Measurements from ENCODE around the gene IL20RB. TPM values are rescaled to one million over a fixed set of nuclear protein-coding genes. Genes with fewer than 3 reads are reported as not detected.

Gene IL20RB
- total and polyA plus RNA-seq, 2 of the 13 experiments (the other 11 are each of a cell fraction or from before 2014, with no cell fraction given), result 0.22 to 0.32 TPM

DNA sequence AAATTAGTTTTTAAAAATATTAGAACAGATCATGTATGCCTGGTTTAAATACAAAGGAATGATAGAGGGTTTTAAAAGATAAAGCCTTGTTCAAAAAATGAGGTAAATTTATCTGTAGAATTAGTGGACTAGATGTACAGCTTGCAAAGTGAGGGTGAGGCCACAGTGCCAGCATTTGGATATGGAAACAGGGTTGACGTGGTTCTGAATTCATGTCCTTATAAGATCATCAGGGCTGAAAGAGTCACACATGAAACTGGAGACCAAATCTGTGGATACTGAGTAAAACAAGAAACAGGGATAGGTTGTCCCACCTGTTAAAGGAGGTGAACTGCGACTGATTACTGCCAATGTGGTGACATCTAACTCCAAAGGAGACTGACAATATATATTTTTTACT lies 49.5 kb upstream of the IL20RB start:
- intact Hi-C loops (cut with micrococcal nuclease; ENCODE audit: unreplicated experiment) (no loop called here), in situ Hi-C loops (cut with HindIII; ENCODE audit: extremely low pct_ligation_motif_present, low pct_unique_long_range_greater_than_20kb) (no loop called here)
- ChIA-PET POLR2A (no interaction called here), CTCF (ENCODE audit: low intra/inter-chr PET ratio, low total read pairs) (no interaction called here)
- no TSS peak for BruUV-seq (replicated peaks)
- Histone ChIP-seq H3K4me3 (replicated peaks in 1 of 3; ENCODE audit: insufficient read depth in 1 of 3, low read depth in 2 of 3, low read length in 3 of 3) (no peak overlapping the region), H4K20me1 (ENCODE audit: insufficient read depth, low read length) (peaks cover 15% of the 10 kb centered on the region), H3K27ac (ENCODE audit: extremely low read length, insufficient read depth, low read length) (no peak overlapping the region), H3K4me1 (ENCODE audit: insufficient read depth, low read length) (peaks cover 12% of the 10 kb centered on the region), H3K79me2 (ENCODE audit: insufficient read depth, low read length) (peaks cover 90% of the 10 kb centered on the region), H3K4me2 (ENCODE audit: low read depth, low read length) (no peak overlapping the region), H3K9ac (ENCODE audit: insufficient read depth, low read depth, low read length) (no peak overlapping the region), H3K27me3 (ENCODE audit: control insufficient read depth in 1 of 2, insufficient read depth in 2 of 2, low read length in 2 of 2) (no peaks in the 10 kb centered on the region), H2AFZ (ENCODE audit: low read length) (no peak overlapping the region), H3K36me3 (replicated peaks in 1 of 2; ENCODE audit: control insufficient read depth in 1 of 2, insufficient read depth in 2 of 2, low read length in 2 of 2) (no peaks in the 10 kb centered on the region), H3K9me3 (ENCODE audit: low read length) (peaks cover 13% of the 10 kb centered on the region)
- WGBS (ENCODE audit: low lambda C conversion rate), result 98% methylated on average over 2 of the region's 2 CpGs
- ATAC-seq, result no peak
- no peak for TF ChIP-seq ZNF10 (CRISPR knock-in tag; IDR thresholded peaks at IDR 0.05; ENCODE audit: borderline replicate concordance, low read depth)
- no peak for DNase-seq (ENCODE audit: low spot score)
- FAIRE-seq, result no peak

GRCh38 chr3:136909187-136909586 lies 48.6 kb upstream of the IL20RB start:
- DNase-seq (ENCODE audit: low spot score), result no peak
- FAIRE-seq, result no peak
- H3K27ac ChIP-seq (ENCODE audit: extremely low read length, insufficient read depth, low read length), result no peak overlapping the region
- H3K4me1 ChIP-seq (ENCODE audit: insufficient read depth, low read length), result peaks cover 14% of the 10 kb centered on the region
- ChIA-PET CTCF (ENCODE audit: low intra/inter-chr PET ratio, low total read pairs) (no interaction called here), POLR2A (no interaction called here)
- no peak overlapping the region for H3K4me2 ChIP-seq (ENCODE audit: low read depth, low read length)
- H3K9me3 ChIP-seq (ENCODE audit: low read length), result peaks cover 4% of the 10 kb centered on the region
- BruUV-seq (replicated peaks), result no TSS peak
- H3K4me3 ChIP-seq (replicated peaks in 1 of 3; ENCODE audit: insufficient read depth in 1 of 3, low read depth in 2 of 3, low read length in 3 of 3), result no peak overlapping the region
- no peak overlapping the region for H2AFZ ChIP-seq (ENCODE audit: low read length)
- H4K20me1 ChIP-seq (ENCODE audit: insufficient read depth, low read length), result peaks cover 15% of the 10 kb centered on the region
- in situ Hi-C loops (cut with HindIII; ENCODE audit: extremely low pct_ligation_motif_present, low pct_unique_long_range_greater_than_20kb) (no loop called here), intact Hi-C loops (cut with micrococcal nuclease; ENCODE audit: unreplicated experiment) (no loop called here)
- no peaks in the 10 kb centered on the region for H3K27me3 ChIP-seq (ENCODE audit: control insufficient read depth in 1 of 2, insufficient read depth in 2 of 2, low read length in 2 of 2)
- 85% methylated on average over 4 of the region's 4 CpGs for WGBS (ENCODE audit: low lambda C conversion rate)
- no peaks in the 10 kb centered on the region for H3K36me3 ChIP-seq (replicated peaks in 1 of 2; ENCODE audit: control insufficient read depth in 1 of 2, insufficient read depth in 2 of 2, low read length in 2 of 2)
- peaks cover 89% of the 10 kb centered on the region for H3K79me2 ChIP-seq (ENCODE audit: insufficient read depth, low read length)
- no peak overlapping the region for H3K9ac ChIP-seq (ENCODE audit: insufficient read depth, low read depth, low read length)
- no peak for ATAC-seq
- TF ChIP-seq TCF7 (IDR thresholded peaks at IDR 0.05; ENCODE audit: low read depth) (no peak), ZNF547 (CRISPR knock-in tag; IDR thresholded peaks at IDR 0.05) (no peak), SMARCC2 (IDR thresholded peaks at IDR 0.05) (no peak)

Measured in HepG2 (cell line).